Colonic mucosa (tissue), 4 donors: ENCODE data around the gene RAB33A. TPM values are rescaled to one million over a fixed set of nuclear protein-coding genes. Genes with fewer than 3 reads are reported as not detected.

Experiments
- DNase-seq: peaks from one replicate; pipeline ENCODE4 v3.0.0-alpha.2; 2020
- H3K27ac ChIP-seq: fragments of 200-600 bp; one replicate; pipeline ENCODE4 v1.8.0; 2021
- H3K27me3 ChIP-seq: fragments of 200-600 bp; one replicate; pipeline ENCODE4 v1.8.0; 2021
- H3K36me3 ChIP-seq: fragments of 200-600 bp; one replicate; pipeline ENCODE4 v1.8.0; 2021
- H3K4me1 ChIP-seq: fragments of 200-600 bp; one replicate; pipeline ENCODE4 v1.8.0; 2021; ENCODE audit warnings: mild to moderate bottlenecking
- H3K4me3 ChIP-seq: fragments of 200-600 bp; one replicate; pipeline ENCODE4 v1.8.0; 2021
- H3K9ac ChIP-seq, 2 donors: one replicate each; pipeline ENCODE4 v1.7.0; 2013; ENCODE audit warnings: control low read depth in 2 of 2, low read depth in 2 of 2, low read length in 2 of 2
- H3K9me3 ChIP-seq: fragments of 200-600 bp; one replicate; pipeline ENCODE4 v1.8.0; 2021
- intact Hi-C: fragments of 100-400 bp; cut with DNase I; formaldehyde crosslinking; loops from one replicate; pipeline ENCODE4 v1.14.1; 2022
- total RNA-seq, 2 donors: library from RNA; stranded (reverse); fragmentation: NEBNext Ultra II Directional in 1 of 2; extraction: Animal tissue kit (Norgen Biotek cat#: 25700) in 1 of 2; gene quantifications; one replicate each; pipeline ENCODE4 v1.2.1, GENCODE V29; 2021
- TF ChIP-seq, protein P1 (sequence below): fragments of 200-600 bp; IDR thresholded peaks from one replicate; pipeline ENCODE4 v1.8.0; 2022; ENCODE audit warnings: antibody characterized with exemption, mild to moderate bottlenecking
- donor health status: healthy.
- donor health status: DM: no; HTN: no; CAD: no.
- donor health status: DM: no; HTN: no; CAD: no.

The RAB33A gene
- total RNA-seq, 2 donors from 2014 or later, result 0.50 TPM; not detected in 1

DNA sequence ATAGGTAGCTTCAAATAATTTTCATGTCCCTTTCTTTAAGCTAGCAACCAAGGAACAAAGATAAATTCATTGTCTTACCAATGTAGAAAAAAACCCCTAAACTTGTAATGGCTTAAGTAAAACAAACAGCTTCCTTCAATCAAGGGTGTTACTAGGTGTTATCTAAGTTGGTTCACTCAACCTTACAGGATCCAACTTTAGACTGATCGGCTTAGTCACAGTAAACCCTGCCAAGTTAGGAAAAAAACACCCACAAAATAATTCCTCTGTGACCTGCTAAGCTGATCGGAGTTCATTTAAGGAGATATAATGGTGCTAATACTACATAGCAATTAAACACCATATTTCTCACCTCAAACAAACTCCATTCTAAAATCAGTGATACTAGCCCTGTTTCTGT lies 16.2 kb upstream of the RAB33A start:
- TF ChIP-seq, protein P1, sequence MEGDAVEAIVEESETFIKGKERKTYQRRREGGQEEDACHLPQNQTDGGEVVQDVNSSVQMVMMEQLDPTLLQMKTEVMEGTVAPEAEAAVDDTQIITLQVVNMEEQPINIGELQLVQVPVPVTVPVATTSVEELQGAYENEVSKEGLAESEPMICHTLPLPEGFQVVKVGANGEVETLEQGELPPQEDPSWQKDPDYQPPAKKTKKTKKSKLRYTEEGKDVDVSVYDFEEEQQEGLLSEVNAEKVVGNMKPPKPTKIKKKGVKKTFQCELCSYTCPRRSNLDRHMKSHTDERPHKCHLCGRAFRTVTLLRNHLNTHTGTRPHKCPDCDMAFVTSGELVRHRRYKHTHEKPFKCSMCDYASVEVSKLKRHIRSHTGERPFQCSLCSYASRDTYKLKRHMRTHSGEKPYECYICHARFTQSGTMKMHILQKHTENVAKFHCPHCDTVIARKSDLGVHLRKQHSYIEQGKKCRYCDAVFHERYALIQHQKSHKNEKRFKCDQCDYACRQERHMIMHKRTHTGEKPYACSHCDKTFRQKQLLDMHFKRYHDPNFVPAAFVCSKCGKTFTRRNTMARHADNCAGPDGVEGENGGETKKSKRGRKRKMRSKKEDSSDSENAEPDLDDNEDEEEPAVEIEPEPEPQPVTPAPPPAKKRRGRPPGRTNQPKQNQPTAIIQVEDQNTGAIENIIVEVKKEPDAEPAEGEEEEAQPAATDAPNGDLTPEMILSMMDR, result no peak
- no peak for DNase-seq
- no peaks in the 10 kb centered on the region for H3K9me3 ChIP-seq

GRCh38 chrX:130158311-130158710 lies 13.5 kb upstream of the RAB33A start:
- intact Hi-C loops, result no loop called here
- Histone ChIP-seq H3K36me3 (no peaks in the 10 kb centered on the region), H3K4me1 (no peaks in the 10 kb centered on the region), H3K9ac (no peak overlapping the region), H3K27ac (no peak overlapping the region), H3K27me3 (no peaks in the 10 kb centered on the region), H3K4me3 (no peak overlapping the region), H3K9me3 (no peaks in the 10 kb centered on the region)
- TF ChIP-seq, protein P1, result no peak
- no peak for DNase-seq

More for the DNA sequence above, 16.2 kb upstream of the RAB33A start:
- Histone ChIP-seq H3K4me1 (no peaks in the 10 kb centered on the region), H3K27ac (no peak overlapping the region), H3K36me3 (no peaks in the 10 kb centered on the region), H3K27me3 (no peaks in the 10 kb centered on the region), H3K9ac (no peak overlapping the region), H3K4me3 (no peak overlapping the region)
- intact Hi-C loops, result no loop called here

- Histone ChIP-seq H3K9ac (no peak overlapping the region), H3K36me3 (no peaks in the 10 kb centered on the region), H3K4me3 (no peak overlapping the region), H3K27ac (no peak overlapping the region), H3K4me1 (no peaks in the 10 kb centered on the region), H3K9me3 (no peaks in the 10 kb centered on the region), H3K27me3 (no peaks in the 10 kb centered on the region)
- intact Hi-C loops, result no loop called here
- TF ChIP-seq, protein P1, result no peak
- no peak for DNase-seq
Measured at GRCh38 chrX:130159776-130160175, 12.0 kb upstream of the RAB33A start.

GRCh38 chrX:130162094-130162735 lies 9.5 kb upstream of the RAB33A start:
- H3K4me3 ChIP-seq, result no peak overlapping the region
- no peak for DNase-seq
- TF ChIP-seq, protein P1, result no peak
- no peak overlapping the region for H3K9ac ChIP-seq
- no peaks in the 10 kb centered on the region for H3K27me3 ChIP-seq
- no peaks in the 10 kb centered on the region for H3K36me3 ChIP-seq
- intact Hi-C loops, result no loop called here
- no peak overlapping the region for H3K27ac ChIP-seq
- no peaks in the 10 kb centered on the region for H3K9me3 ChIP-seq
- H3K4me1 ChIP-seq, result no peaks in the 10 kb centered on the region

DNA sequence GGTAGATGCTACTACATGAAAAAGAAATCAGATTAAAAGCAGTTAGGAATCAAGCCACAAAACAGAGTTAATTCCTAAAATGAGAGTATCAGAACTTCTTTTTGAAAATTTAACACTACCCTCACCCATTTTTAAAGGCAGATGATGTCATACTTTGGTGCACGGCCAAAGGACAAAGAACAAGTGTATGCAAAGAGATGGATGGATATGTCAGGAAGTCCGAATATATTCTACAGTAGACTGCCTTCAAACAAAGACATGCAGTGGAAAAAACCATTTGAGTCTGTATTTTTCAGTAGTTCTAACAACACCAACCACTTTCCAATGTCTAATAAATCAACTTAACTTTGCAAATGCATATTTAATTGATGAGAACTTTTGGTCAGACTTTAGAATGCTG lies 8.4 kb upstream of the RAB33A start:
- TF ChIP-seq, protein P1, result no peak
- Histone ChIP-seq H3K36me3 (no peaks in the 10 kb centered on the region), H3K27me3 (no peaks in the 10 kb centered on the region), H3K4me3 (no peak overlapping the region), H3K9ac (no peak overlapping the region), H3K27ac (no peak overlapping the region), H3K9me3 (no peaks in the 10 kb centered on the region), H3K4me1 (no peaks in the 10 kb centered on the region)
- intact Hi-C loops, result no loop called here
- no peak for DNase-seq
